Mesothelial cell of epicardium (in vitro differentiated cells): ENCODE data around the gene SUSD5. TPM values are rescaled to one million over a fixed set of nuclear protein-coding genes. Genes with fewer than 3 reads are reported as not detected.

Experiments
- DNase-seq, 2 experiments: peaks; one replicate each; pipeline ENCODE4 v3.0.0; 2021; ENCODE audit warnings: low spot score in 2 of 2; ENCODE audit not compliant: unreplicated experiment in 2 of 2
- H3K27ac Mint-ChIP-seq: 2 replicates; pipeline ENCODE4 v1.8.0; 2021; ENCODE audit warnings: mixed read lengths
- H3K27me3 Mint-ChIP-seq: 2 replicates; pipeline ENCODE4 v1.8.0; 2021; ENCODE audit warnings: low read depth, mixed read lengths
- H3K36me3 Mint-ChIP-seq: 2 replicates; pipeline ENCODE4 v1.8.0; 2021; ENCODE audit warnings: mixed read lengths
- H3K4me1 Mint-ChIP-seq: 2 replicates; pipeline ENCODE4 v1.8.0; 2021; ENCODE audit warnings: mixed read lengths
- H3K4me3 Mint-ChIP-seq: 2 replicates; pipeline ENCODE4 v1.8.0; 2021; ENCODE audit warnings: mild to moderate bottlenecking, moderate library complexity, mixed read lengths
- H3K9me3 Mint-ChIP-seq: 2 replicates; pipeline ENCODE4 v1.8.0; 2021; ENCODE audit warnings: mixed read lengths
- CTCF ChIP-seq: fragments of 200-600 bp; sonication (generic); IDR thresholded peaks from one replicate; pipeline ENCODE4 v1.5.0; 2021; ENCODE audit warnings: antibody characterized with exemption; ENCODE audit not compliant: unreplicated experiment
- total RNA-seq: library from RNA; stranded (reverse); gene quantifications from 3 replicates; pipeline ENCODE4 v1.2.1, GENCODE V29; 2021

The SUSD5 gene
- total RNA-seq, 1 donor from 2014 or later = 1.3 TPM

- Mint-ChIP-seq H3K36me3 (no peaks in the 10 kb centered on the region), H3K4me3 (no peak overlapping the region), H3K9me3 (no peaks in the 10 kb centered on the region), H3K27me3 (no peaks in the 10 kb centered on the region), H3K27ac (no peak overlapping the region), H3K4me1 (peaks cover 4% of the 10 kb centered on the region)
- no peak for TF ChIP-seq CTCF
- DNase-seq = no peak
Observed at GRCh38 chr3:33103034-33103433, 115.6 kb downstream of the SUSD5 start.

- Mint-ChIP-seq H3K9me3 (no peaks in the 10 kb centered on the region), H3K27me3 (no peaks in the 10 kb centered on the region), H3K27ac (no peak overlapping the region), H3K4me3 (no peak overlapping the region), H3K36me3 (no peaks in the 10 kb centered on the region), H3K4me1 (peaks cover 17% of the 10 kb centered on the region)
- TF ChIP-seq CTCF = no peak
- DNase-seq = no peak
Observed at GRCh38 chr3:33100229-33100628, 118.4 kb downstream of the SUSD5 start.

Other genes with a start within 250 kb of the SUSD5 start
- 79.9 to 83.8 TPM (median 82.1 TPM) in 3 replicates for gene GLB1, start 121.7 kb downstream of the SUSD5 start, total RNA-seq
- gene TMPPE, start 121.7 kb downstream of the SUSD5 start, total RNA-seq = 8.5 to 9.4 TPM (median 9.0 TPM) in 3 replicates
- 177 to 189 TPM (median 179 TPM) in 3 replicates for gene CRTAP, start 104.8 kb downstream of the SUSD5 start, total RNA-seq
- 23.5 to 25.6 TPM (median 23.6 TPM) in 3 replicates for gene FBXL2, start 58.6 kb upstream of the SUSD5 start, total RNA-seq
- 81.5 to 88.4 TPM (median 86.2 TPM) in 3 replicates for gene UBP1, start 221.6 kb upstream of the SUSD5 start, total RNA-seq